ENCODE data around the gene C2CD5.
"Not testable (repeated sequence)": the region's sequence is repeated elsewhere in the genome, so short reads cannot be mapped to it uniquely, and the experiment has no call there.

C2CD5 gene

DNA sequence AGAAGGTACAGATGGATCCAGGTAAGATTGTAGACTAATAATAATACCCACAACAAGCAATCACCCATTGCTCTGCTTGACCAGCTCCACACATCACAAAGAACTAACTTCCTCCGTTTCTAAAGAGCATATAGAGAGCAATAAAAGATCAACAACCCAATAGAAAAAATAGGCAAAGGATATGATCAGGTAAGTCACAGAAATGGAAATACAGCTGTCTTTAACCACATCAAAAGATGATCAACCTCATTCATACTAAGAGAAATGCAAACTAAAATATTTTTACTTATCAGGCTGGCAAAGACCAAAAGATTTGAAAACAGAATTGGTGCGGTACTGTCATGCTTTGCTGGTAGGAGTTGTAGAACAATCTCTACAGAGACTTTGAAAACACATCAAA, 8.9 kb downstream of the C2CD5 start:
- no peak for DNase-seq (ENCODE audit: low spot score)

DNA sequence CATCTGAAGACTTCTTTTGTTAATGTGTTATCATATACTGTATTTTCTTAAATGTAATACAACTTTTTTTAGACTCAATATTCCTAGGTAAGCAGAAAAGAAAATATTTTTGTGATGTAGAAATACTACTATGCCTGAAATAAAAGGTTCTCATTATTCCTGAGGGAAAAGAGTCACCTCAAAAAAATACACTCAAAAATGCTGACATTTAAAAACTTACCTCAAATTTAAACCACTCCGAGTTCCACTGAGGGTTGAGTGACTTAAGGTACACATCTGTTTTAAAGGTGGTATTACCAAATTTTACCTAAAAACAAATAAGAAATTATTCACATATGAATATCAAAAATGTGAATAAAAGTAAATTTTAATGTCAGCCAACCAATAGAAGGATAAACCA, 9.3 kb downstream of the C2CD5 start:
- no peak for DNase-seq (ENCODE audit: low spot score)

DNA sequence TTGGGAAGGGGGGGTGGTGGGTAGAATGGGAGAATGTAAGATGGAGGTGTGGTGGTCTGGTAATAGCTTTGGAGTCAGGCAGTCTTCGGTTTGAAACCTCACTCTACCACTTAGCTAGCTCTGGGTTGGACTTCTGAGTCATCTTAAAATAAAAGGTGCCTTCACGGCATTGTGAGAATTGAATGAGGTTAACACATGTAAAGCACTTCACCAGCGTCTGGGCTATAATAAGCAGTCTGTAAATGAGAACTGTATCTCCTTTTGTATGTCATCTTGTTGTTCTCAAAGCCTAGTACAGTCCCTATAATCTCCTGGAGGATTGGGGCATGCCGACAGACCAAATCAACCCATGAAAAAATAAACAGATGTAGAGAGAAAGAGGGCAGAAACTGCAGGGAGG, 11.2 kb downstream of the C2CD5 start:
- DNase-seq (ENCODE audit: low spot score), result no peak

DNA sequence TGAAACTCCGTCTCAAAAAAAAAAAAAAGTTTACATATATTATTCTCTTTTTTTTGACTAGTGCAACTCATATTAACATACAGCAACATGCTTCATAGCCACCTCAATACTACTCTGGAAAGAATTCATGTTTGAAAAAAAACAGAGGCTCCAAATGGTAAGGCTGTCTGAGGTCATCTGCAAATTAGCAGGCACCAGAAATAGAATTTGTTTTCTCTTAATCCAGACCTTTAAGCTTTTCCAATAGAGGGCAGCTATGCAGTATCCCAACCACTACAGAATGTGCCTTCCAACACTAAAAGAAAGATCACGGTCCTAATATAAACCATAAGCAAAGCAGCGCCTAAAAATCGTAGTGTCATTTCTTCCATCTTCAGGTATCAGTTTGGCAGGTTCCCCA, 12.0 kb downstream of the C2CD5 start:
- DNase-seq (ENCODE audit: low spot score), result no peak

DNA sequence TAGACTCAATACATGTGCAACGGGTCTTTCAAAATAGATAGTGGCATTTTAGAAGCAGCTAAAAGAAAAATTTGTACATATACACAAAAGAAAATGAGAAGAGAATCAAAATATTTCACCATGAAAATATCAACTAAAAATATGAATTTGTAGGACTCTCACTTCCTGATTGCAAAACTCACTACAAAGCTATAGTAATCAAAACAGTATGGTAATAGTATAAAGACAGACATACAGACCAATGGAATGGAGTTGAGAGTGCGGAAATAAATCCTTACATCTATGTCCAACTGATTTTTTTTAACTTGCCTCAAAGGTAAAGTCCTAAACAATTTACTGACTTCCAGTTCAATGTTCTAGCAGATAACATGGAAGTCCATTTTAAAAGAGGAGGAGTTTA, 13.1 kb downstream of the C2CD5 start:
- no peak for DNase-seq (ENCODE audit: low spot score)

DNA sequence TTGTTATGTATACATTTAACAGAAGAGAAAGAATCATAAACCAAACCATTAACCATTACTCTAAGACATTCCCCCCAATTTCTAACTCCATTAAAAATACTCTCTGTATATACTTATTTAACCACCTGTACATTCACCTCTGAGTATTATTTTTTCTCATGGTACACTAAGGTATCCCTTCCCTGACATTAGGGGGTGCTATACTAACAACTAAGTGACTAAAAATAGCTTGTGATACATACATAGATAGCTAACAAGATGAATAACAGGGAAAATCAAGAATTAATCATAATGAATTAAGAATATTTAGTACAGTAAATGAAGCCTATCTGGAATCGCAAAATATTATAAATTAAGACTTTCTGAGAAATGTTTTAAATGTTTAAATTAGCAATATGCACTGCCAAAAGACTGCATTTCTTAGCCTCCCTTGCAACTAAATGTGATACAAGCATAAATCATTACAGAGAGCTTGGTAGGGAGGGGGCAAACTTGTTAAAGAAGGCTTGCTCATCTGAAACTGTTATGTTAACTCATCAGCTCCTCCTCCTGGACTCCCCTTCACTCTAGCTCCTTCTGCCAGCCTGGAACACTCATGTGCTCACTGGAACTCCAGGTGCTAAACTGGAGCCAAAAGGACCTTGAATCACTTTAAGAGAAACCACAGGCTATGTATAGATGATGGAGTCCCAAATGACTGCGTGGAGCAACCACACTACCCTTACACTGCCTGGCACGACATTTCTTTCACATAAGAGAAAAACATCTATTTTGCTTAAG, 14.9 kb downstream of the C2CD5 start:
- DNase-seq (ENCODE audit: low spot score), result peak; percentile 47

DNA sequence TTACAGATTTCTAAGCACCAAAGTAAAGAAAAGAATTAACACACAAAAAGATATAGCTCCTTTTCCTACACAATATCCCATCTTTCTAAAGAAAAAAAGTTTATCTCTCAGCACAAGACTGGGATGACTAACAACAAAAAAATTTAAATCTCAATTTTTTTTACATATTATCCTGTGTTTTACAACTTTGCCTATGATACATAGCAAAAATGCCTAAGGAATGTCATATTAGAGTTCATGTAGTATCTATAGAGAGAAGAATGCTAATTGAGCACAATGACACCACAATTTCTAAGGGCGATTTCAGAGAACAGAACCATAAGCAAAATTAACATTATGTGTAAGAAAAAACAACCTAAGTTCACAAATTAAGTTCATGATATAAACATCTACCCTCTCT, 16.3 kb downstream of the C2CD5 start:
- peak; percentile 52 for DNase-seq (ENCODE audit: low spot score)

DNA sequence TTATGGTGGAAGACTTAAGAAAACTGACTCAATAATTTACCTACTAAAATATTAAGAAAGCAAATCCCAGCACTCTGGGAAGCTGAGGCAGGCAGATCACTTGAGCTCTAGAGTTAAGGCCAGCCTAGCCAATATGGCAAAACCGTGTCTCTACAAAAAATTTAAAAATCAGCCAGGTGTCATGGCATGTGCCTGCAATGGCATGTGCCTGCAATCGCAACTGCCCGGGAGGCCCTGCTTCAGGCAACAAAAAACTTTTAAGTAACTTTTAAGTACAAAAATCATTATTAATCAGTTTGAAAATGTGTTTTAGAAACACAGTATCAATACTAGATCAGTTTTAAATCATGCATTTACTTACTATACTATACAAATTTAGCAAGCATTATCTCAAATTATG, 17.5 kb downstream of the C2CD5 start:
- DNase-seq (ENCODE audit: low spot score), result no peak

DNA sequence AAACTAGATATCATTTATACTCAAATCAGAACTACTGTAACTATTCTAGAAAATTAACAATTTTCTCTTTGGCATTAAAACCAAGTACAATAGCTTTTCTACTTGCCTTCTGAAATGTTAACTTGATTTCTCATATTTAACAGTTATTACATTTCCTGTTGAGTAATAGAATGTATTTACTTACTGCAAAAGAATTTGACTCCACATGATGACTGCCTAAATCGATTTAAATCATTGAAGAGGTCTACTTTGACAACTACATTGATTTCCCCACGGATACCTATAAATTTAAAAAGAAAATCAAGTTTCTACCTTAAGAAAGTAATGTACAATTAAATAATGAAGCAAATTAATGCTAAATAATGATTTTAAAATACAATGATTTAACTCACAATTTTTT, 18.9 kb downstream of the C2CD5 start:
- no peak for DNase-seq (ENCODE audit: low spot score)

DNA sequence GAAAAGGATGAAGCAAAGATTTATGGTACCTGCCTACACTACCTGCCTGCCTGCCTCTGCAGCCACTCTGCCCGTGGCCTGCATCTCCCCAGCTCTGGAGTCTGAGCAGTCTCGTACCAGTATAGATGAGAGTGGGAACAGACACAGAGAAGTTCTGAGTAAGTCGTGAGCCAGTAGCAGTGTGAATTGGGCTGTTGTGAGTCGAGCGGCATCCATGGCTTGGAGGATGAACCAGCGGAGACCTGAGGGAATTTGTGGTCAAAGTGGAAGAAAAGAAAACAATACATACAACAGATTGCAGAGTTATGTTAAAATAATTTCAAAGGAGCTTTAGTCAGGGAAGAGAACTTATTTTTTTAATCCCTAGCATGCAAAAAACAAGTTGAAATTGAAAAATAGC, 25.3 kb downstream of the C2CD5 start:
- no peak for DNase-seq (ENCODE audit: low spot score)

DNA sequence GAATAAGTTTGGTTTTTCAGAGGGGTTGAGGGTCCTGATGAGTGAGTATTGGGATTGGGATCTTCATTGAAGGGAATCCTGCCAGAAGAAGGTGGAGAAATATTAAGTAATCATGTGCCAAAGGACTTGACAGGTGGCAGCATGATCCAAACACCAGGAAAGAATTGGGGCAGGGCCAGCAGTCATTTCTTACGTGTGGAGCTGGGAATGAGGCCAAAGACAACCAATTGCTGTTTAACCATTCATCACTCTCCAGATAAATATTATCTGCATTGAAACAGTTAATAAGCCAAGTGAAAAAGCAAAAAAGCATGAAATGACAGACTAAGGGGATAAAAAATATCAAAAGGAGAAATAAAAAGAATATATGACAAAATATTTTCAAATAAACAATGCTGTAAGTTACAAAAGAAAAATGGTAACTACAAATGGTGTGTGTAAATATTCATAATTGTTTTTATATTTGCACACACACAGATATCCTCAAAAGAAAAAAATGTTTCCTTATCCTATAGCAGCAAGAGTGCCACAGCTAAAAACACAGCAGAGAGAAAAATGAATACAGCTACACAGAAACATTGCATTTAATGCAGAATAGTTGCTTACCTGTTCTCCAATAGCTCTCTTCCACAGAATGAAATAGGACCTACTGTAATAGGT, 26.2 kb downstream of the C2CD5 start:
- DNase-seq (ENCODE audit: low spot score), result peak; percentile 44

DNA sequence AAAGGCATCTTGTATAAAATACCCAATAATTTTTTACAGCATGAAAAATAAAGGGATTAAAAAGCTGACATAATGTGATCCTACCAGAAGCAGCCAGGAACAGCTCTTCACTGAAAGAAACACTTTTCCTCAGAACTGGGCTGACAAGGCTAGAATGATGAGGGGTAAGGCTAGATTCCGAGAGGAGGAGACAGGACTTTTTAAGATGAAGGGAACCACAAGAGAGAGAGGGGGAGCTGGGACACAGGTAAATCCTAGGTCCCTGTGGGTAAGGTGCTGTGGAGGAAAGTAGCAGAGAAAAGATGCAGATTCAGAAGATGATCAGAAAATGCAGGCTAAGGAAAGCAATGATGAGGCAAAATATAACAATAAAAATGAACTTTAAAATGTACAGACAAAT, 29.5 kb downstream of the C2CD5 start:
- DNase-seq (ENCODE audit: low spot score), result no peak

DNA sequence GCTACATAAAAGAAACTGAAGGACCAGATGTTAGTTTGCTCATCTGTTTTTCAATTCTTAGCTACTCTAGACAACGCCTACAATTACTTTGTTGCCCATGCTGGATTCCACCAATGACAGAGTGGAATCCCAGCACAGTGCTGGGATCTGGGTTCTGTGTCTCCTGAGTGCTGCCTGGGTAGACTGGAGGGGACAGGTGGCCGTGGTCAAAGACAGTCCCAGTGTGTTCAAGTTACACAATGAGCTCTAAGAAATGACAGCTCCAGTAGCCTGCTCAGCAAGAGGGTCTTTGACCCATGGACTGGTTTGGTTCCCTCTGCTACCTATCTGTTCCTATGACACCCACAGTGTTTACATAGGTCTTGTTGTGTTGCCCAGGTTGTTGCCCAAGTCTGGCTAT, 38.5 kb downstream of the C2CD5 start:
- DNase-seq (ENCODE audit: low spot score), result no peak

DNA sequence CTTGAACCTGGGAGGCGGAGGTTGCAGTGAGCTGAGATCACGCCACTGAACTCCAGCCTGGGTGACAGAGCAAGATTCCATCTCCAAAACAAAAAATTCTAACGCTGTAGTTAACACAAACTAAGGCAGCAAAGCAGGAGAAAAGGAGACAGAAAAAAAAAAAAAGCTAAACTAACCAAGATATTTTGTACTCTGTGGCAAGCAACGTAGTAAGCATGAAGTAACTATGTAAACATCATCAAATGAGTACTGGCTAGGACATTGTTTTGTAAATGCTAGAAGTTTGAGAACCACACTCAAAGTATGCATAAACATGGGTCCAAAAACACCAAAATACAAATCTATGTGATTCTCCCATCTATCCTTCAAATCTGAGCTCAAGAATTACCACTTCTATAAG, 44.2 kb downstream of the C2CD5 start:
- DNase-seq (ENCODE audit: low spot score), result no peak

DNA sequence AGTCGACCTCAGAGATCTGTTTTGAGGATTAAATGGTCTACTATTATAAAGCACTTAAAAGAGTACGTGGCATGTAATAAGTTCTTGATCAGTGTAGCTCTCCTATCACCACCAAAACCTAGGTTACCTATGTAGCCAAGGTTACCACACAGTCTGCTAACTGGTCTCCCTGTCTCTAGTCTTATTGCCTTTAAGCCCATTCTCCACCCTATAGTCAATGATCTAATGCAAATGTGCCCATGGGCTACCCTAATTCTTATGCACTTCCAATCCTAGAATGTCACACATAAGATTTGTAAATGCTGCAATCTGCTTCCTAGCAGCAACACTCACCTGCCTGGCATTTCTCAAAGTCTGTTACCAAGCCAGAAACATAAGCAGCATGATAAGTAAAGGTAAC, 44.9 kb downstream of the C2CD5 start:
- no peak for DNase-seq (ENCODE audit: low spot score)

DNA sequence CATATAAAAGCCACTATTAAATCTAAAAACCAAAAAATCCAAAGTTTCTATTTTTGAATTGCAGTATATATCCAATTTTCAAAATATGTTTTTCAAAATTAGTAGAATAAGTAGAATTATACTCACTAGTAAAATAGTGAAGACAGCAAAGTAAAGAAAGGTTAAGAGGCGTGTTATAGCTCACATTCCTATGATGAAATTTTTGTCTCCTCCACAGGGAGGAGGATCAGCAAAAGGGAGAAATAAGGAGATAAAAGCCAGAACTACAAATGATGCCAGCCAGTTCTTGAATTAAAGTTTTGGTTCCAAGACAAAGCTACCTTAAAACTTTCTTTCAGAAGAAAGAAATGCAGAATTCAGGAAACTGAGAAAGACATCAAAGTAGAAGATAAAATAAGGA, 50.0 kb downstream of the C2CD5 start:
- no peak for DNase-seq (ENCODE audit: low spot score)

DNA sequence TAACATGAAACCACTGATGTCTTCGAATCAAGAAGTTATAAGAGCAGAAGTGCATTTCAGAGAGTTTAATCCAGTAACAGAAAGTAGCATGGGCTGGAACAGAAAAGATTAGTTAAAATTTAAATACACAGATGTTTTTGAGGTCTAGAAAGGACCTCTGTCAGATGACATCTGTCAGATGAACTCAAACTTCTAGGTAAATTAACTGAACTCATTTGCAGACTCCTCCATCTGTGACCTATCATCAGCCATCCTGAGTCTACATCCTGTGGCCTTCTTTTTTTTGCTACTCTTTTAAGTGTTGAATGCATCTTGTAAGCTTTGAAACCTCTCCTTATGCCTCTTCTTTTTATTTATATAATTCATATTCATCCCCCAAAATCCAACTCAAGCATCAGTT, 53.3 kb downstream of the C2CD5 start:
- DNase-seq (ENCODE audit: low spot score), result no peak

DNA sequence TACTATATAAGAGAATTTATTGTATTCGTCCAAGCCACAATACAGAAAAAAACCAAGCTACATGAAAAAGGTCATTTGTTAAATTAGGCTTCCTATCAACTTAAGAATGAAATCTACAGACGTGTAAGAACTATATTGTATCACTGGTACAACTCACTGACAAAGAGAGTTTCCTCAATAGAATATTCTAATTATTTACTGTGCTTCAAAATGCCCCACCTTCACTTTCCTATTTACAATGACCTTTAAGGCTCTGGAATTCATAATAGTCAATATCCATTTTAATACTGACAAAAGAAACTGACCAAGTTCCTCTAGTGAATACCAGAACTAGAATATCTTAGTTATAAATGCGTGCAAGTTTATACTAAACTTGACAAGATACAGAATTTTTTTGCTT, 55.9 kb downstream of the C2CD5 start:
- DNase-seq (ENCODE audit: low spot score), result no peak

DNA sequence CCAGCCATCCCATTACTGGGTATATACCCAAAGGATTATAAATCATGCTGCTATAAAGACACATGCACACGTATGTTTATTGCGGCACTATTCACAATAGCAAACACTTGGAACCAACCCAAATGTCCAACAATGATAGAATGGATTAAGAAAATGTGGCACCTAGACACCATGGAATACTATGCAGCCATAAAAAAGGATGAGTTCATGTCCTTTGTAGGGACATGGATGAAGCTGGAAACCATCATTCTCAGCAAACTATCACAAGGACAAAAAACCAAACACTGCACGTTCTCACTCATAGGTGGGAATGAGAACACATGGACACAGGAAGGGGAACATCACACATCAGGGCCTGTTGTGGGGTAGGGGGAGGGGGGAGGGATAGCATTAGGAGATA, 56.7 kb downstream of the C2CD5 start:
- not testable (repeated sequence) for DNase-seq (ENCODE audit: low spot score)

DNA sequence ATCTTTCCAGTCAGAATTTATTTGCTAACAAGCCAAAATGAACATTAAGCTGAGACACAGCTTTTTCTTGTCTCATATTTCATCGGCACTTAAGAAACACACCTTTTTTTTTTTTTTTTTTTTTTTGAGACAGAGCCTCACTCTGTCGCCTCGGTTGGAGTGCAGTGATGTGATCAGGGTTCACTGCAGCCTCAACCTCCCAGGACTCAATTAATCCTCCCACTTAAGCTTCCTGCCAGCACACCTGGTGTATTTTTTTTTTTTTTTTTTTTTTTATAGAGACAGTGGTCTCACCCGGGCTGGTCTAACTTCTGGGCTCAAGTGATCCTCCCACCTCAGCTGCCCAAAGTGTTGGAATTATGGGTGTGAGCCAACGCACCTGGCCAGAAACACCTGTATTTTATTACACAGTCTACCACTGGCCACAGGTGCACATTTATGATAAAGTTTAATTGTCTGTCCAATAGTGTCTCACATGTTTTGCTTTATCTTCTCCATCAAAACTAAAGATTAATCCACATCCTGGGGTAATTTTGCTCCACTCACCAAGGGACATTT, 62.7 kb downstream of the C2CD5 start:
- no peak for DNase-seq (ENCODE audit: low spot score)

DNA sequence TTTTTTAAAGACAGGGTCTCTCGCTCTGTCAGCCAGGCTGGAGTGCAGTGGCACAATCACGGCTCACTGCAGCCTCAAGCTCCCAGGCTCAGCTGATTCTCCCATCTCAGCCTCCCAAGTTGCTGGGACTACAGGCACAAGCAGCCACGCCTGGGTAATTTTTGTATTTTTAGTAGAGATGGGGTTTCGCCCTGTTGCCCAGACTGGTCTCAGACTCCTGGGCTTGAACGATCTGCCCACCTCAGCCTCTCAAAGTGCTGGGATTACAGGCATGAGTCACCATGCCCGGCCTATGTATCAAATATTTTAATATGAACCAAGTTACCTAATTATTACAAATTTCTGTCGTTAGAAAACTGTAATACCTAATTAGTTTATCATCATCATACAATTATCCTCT, 63.5 kb downstream of the C2CD5 start:
- peak; percentile 35 for DNase-seq (ENCODE audit: low spot score)

DNA sequence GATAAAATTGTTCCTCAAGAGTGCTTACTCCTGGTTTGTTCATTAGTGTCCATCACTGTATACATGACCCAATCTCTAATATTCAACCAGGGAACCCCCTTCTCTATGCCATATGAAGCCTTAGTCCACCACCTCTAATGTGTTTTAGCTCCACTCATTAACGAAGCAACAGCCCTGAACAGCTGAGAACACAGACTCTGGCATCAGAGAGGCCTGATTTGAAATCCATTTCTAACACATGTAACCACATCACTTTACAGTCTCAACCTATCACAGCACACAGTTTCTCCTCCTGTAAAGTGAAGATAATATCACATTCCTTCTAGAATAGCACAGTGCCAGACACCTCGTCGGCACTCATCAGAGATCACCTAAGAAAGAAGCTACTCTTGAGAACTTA, 64.3 kb downstream of the C2CD5 start:
- DNase-seq (ENCODE audit: low spot score), result no peak

DNA sequence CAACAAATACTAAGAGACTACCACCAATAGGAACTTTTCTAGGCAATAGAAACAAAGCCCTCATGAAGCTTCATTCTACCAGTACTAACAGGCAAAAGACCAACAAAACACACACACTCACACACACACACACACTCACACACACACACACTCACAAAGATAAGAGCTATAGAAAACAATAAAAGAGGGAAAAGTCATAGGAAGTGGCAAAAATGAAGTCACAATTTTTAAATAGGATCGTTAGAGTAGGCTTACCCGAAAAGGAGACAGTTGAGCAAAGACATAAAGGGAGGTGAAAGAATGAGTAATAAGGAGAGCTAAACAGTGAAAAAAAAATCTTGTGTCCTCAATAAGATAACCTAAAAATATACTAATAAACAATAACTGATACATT, 66.5 kb downstream of the C2CD5 start:
- DNase-seq (ENCODE audit: low spot score), result no peak
